Natural killer cell (primary cell): ENCODE measurements around the gene CACNA2D3. TPM values are rescaled to one million over a fixed set of nuclear protein-coding genes. Genes with fewer than 3 reads are reported as not detected.

Experiments used
- ATAC-seq, 3 donors: fragments of 150-1000 bp in 2 of 3; fragments of 200-7000 bp in 1 of 3; cut with Tn5 transposase; 1 replicate in 1 of 3; 2 replicates in 2 of 3; pipeline ENCODE4 v1.10.0; 2021; ENCODE audit warnings: mild to moderate bottlenecking in 2 of 3, moderate library complexity in 2 of 3
- DNase-seq, 2 donors: peaks; one replicate each; pipeline versions ENCODE4 v3.0.0 to v3.0.0-alpha.2; 2013 to 2021; ENCODE audit warnings: mixed read lengths in 1 of 2
- H3K27ac ChIP-seq: one replicate; pipeline ENCODE4 v1.5.1; 2013; ENCODE audit warnings: mild to moderate bottlenecking, low read length
- H3K27me3 ChIP-seq: one replicate; pipeline ENCODE4 v1.6.1; 2013; ENCODE audit warnings: low read length; ENCODE audit not compliant: control insufficient read depth, insufficient read depth
- H3K36me3 ChIP-seq: one replicate; pipeline ENCODE4 v1.6.1; 2013; ENCODE audit warnings: low read length; ENCODE audit not compliant: control insufficient read depth, insufficient read depth
- H3K4me1 ChIP-seq: one replicate; pipeline ENCODE4 v1.6.1; 2013; ENCODE audit warnings: low read length; ENCODE audit not compliant: control insufficient read depth, insufficient read depth
- H3K4me3 ChIP-seq: one replicate; pipeline ENCODE4 v1.5.1; 2013; ENCODE audit warnings: low read length
- H3K9me3 ChIP-seq: one replicate; pipeline ENCODE4 v1.6.1; 2013; ENCODE audit warnings: low read length; ENCODE audit not compliant: control insufficient read depth, insufficient read depth
- H3K27ac Mint-ChIP-seq, 2 donors: one replicate each; pipeline ENCODE4 v1.8.0; 2022; ENCODE audit warnings: mild to moderate bottlenecking in 2 of 2, mixed read lengths in 2 of 2, moderate library complexity in 1 of 2
- H3K27me3 Mint-ChIP-seq, 2 donors: one replicate each; pipeline ENCODE4 v1.8.0; 2022; ENCODE audit warnings: low read depth in 2 of 2, mixed read lengths in 2 of 2
- H3K36me3 Mint-ChIP-seq: one replicate; pipeline ENCODE4 v1.8.0; 2022; ENCODE audit warnings: mixed read lengths
- H3K4me1 Mint-ChIP-seq, 2 donors: one replicate each; pipeline ENCODE4 v1.8.0; 2022; ENCODE audit warnings: mixed read lengths in 2 of 2
- H3K4me3 Mint-ChIP-seq: one replicate; pipeline ENCODE4 v1.8.0; 2022; ENCODE audit warnings: mild to moderate bottlenecking, moderate library complexity, mixed read lengths
- H3K9me3 Mint-ChIP-seq, 2 donors: one replicate each; pipeline ENCODE4 v1.8.0; 2022; ENCODE audit warnings: mixed read lengths in 2 of 2
- CTCF ChIP-seq: fragments of 200-600 bp; IDR thresholded peaks from one replicate; pipeline ENCODE4 v1.8.0; 2022; ENCODE audit warnings: antibody characterized with exemption
- WGBS: methylation state at CpG from one replicate; pipeline ENCODE4 v1.1.7; 2013; ENCODE audit warnings: missing lambda C conversion rate; ENCODE audit not compliant: insufficient coverage; 5-methylcytosine and 5-hydroxymethylcytosine counted together
- intact Hi-C: fragments of 100-400 bp; cut with micrococcal nuclease; formaldehyde crosslinking; loops from one replicate; pipeline ENCODE4 v1.14.2; 2022
- total RNA-seq, 4 donors: library from RNA; stranded (reverse); fragments of 120-200 nt in 1 of 4; gene quantifications; one replicate each; pipeline versions ENCODE4 v1.2.3 to v1.2.4, GENCODE V29; 2013 to 2022

The CACNA2D3 gene
- total RNA-seq, 3 donors from 2014 or later (not counting 1 experiment from before 2014, with no cell fraction given), result 0.49 TPM; not detected in 2

- Mint-ChIP-seq H3K27me3 (no peaks in the 10 kb centered on the region), H3K4me1 (peaks cover 0 to 4% of the 10 kb centered on the region in 2 donors), H3K27ac (no peak overlapping the region), H3K4me3 (no peak overlapping the region), H3K9me3 (peaks cover 4 to 5% of the 10 kb centered on the region in 2 donors), H3K36me3 (no peaks in the 10 kb centered on the region)
- Histone ChIP-seq H3K4me1 (no peaks in the 10 kb centered on the region), H3K36me3 (no peaks in the 10 kb centered on the region), H3K27ac (no peak overlapping the region), H3K9me3 (no peaks in the 10 kb centered on the region), H3K27me3 (no peaks in the 10 kb centered on the region), H3K4me3 (no peak overlapping the region)
- WGBS, result 70% methylated on average over 1 of the region's 2 CpGs
- no peak for ATAC-seq
- no peak for TF ChIP-seq CTCF
- intact Hi-C loops, result no loop called here
- no peak for DNase-seq
These were observed 636.8 kb downstream of the CACNA2D3 start for GRCh38 chr3:54759166-54759565.

- no peaks in the 10 kb centered on the region for H3K27me3 Mint-ChIP-seq
These were observed 637.8 kb downstream of the CACNA2D3 start for GRCh38 chr3:54760201-54760600.

GRCh38 chr3:54761637-54762036 is 639.3 kb downstream of the CACNA2D3 start:
- H3K4me1 ChIP-seq, result no peaks in the 10 kb centered on the region
- Mint-ChIP-seq H3K4me3 (no peak overlapping the region), H3K36me3 (no peaks in the 10 kb centered on the region), H3K27ac (no peak overlapping the region), H3K9me3 (peaks cover 0 to 5% of the 10 kb centered on the region in 2 donors), H3K4me1 (peaks cover 0 to 4% of the 10 kb centered on the region in 2 donors), H3K27me3 (no peaks in the 10 kb centered on the region)
- no peaks in the 10 kb centered on the region for H3K36me3 ChIP-seq
- H3K9me3 ChIP-seq, result no peaks in the 10 kb centered on the region
- no peak for DNase-seq
- H3K27me3 ChIP-seq, result no peaks in the 10 kb centered on the region
- H3K27ac ChIP-seq, result no peak overlapping the region
- TF ChIP-seq CTCF, result no peak
- H3K4me3 ChIP-seq, result no peak overlapping the region
- intact Hi-C loops, result no loop called here
- WGBS, result 70% methylated on average over 1 of the region's 1 CpG
- ATAC-seq, result no peak

More at GRCh38 chr3:54760201-54760600, 637.8 kb downstream of the CACNA2D3 start:
- no peak for DNase-seq
- Histone ChIP-seq H3K27ac (no peak overlapping the region), H3K27me3 (no peaks in the 10 kb centered on the region), H3K9me3 (no peaks in the 10 kb centered on the region), H3K4me3 (no peak overlapping the region), H3K4me1 (no peaks in the 10 kb centered on the region), H3K36me3 (no peaks in the 10 kb centered on the region)
- intact Hi-C loops, result no loop called here
- WGBS, result 93% methylated on average over 2 of the region's 2 CpGs
- Mint-ChIP-seq H3K4me1 (peaks cover 0 to 4% of the 10 kb centered on the region in 2 donors), H3K27ac (no peak overlapping the region), H3K4me3 (no peak overlapping the region), H3K9me3 (peaks cover 4 to 5% of the 10 kb centered on the region in 2 donors), H3K36me3 (no peaks in the 10 kb centered on the region)
- no peak for TF ChIP-seq CTCF
- no peak for ATAC-seq

- Mint-ChIP-seq H3K27ac (no peak overlapping the region), H3K4me1 (peaks cover 0 to 3% of the 10 kb centered on the region in 2 donors), H3K36me3 (no peaks in the 10 kb centered on the region), H3K27me3 (no peaks in the 10 kb centered on the region), H3K4me3 (no peak overlapping the region), H3K9me3 (peaks cover 0 to 5% of the 10 kb centered on the region in 2 donors)
- no peak for DNase-seq
- H3K9me3 ChIP-seq, result no peaks in the 10 kb centered on the region
- H3K36me3 ChIP-seq, result no peaks in the 10 kb centered on the region
- no peak for TF ChIP-seq CTCF
- no peak for ATAC-seq
- H3K4me1 ChIP-seq, result no peaks in the 10 kb centered on the region
- H3K4me3 ChIP-seq, result no peak overlapping the region
- no peak overlapping the region for H3K27ac ChIP-seq
- intact Hi-C loops, result no loop called here
- no peaks in the 10 kb centered on the region for H3K27me3 ChIP-seq
These were observed 642.6 kb downstream of the CACNA2D3 start for GRCh38 chr3:54764911-54765310.
